ENCODE data around the gene MMP15.

GRCh38 chr16:58021661-58022551 is 3.6 kb upstream of the MMP15 start:
- TF ChIP-seq CTCF (IDR thresholded peaks at IDR 0.05) (no peak), POLR2A (IDR thresholded peaks at IDR 0.05) (no peak)
